SU-DHL-6 (cell line): ENCODE results near the gene TCP11.

Source experiments
- H2AFZ ChIP-seq: fragments of 200-600 bp; sonication (generic); 2 replicates; pipeline ENCODE4 v1.6.1; 2014; ENCODE audit warnings: low read depth, mild to moderate bottlenecking, moderate library complexity, mixed read lengths, antibody characterized with exemption, low read length; ENCODE audit not compliant: severe bottlenecking
- H3F3A ChIP-seq: fragments of 200-600 bp; shearing (Covaris generic); 2 replicates; pipeline ENCODE4 v1.6.0; 2016; ENCODE audit warnings: antibody characterized with exemption, mild to moderate bottlenecking; ENCODE audit not compliant: insufficient read depth
- H3K27ac ChIP-seq: fragments of 200-600 bp; sonication (generic); 2 replicates; pipeline ENCODE4 v1.5.1; 2016; ENCODE audit warnings: low read depth, mild to moderate bottlenecking, low read length, moderate library complexity, mixed read lengths
- H3K27me3 ChIP-seq: fragments of 200-600 bp; sonication (generic), shearing (Covaris generic); 2 replicates; pipeline ENCODE4 v1.6.0; 2014; ENCODE audit warnings: mild to moderate bottlenecking, low read length
- H3K36me3 ChIP-seq: fragments of 200-600 bp; sonication (generic); 2 replicates; pipeline ENCODE4 v1.6.1; 2014; ENCODE audit warnings: mild to moderate bottlenecking, low read length, mixed read lengths
- H3K4me2 ChIP-seq: fragments of 300-600, 200-600 bp; shearing (Covaris generic), sonication (generic); 2 replicates; pipeline ENCODE4 v1.6.0; 2014; ENCODE audit warnings: low read length, low read depth, mild to moderate bottlenecking; ENCODE audit not compliant: poor library complexity, severe bottlenecking
- H3K4me3 ChIP-seq: fragments of 200-600 bp; sonication (generic); 2 replicates; pipeline ENCODE4 v1.5.1; 2014; ENCODE audit warnings: antibody characterized with exemption, low read length, mild to moderate bottlenecking, mixed read lengths; ENCODE audit not compliant: insufficient read depth, poor library complexity, severe bottlenecking
- H3K79me2 ChIP-seq: fragments of 200-600 bp; sonication (generic); 2 replicates; pipeline ENCODE4 v1.6.1; 2014; ENCODE audit warnings: mild to moderate bottlenecking, low read length, moderate library complexity; ENCODE audit not compliant: insufficient read depth
- H3K9ac ChIP-seq: fragments of 200-600 bp; sonication (generic); 2 replicates; pipeline ENCODE4 v1.7.0; 2014; ENCODE audit warnings: mild to moderate bottlenecking, low read length
- H3K9me2 ChIP-seq: fragments of 200-600 bp; sonication (generic); replicated peaks from 2 replicates; pipeline ENCODE4 v1.6.1; 2014; ENCODE audit warnings: low read length; ENCODE audit not compliant: insufficient read depth
- H3K9me3 ChIP-seq: fragments of 200-600 bp; sonication (generic); 2 replicates; pipeline ENCODE4 v1.6.1; 2014; ENCODE audit warnings: low read length, mixed read lengths; ENCODE audit not compliant: insufficient read depth
- H4K20me1 ChIP-seq: fragments of 200-600 bp; sonication (generic); 2 replicates; pipeline ENCODE4 v1.6.1; 2014; ENCODE audit warnings: low read depth, mild to moderate bottlenecking, antibody characterized with exemption, low read length, moderate library complexity, mixed read lengths
- CTCF ChIP-seq: fragments of 200-600 bp; sonication (generic); IDR thresholded peaks from one replicate; pipeline ENCODE4 v1.5.1; 2017; ENCODE audit warnings: antibody characterized with exemption, mild to moderate bottlenecking, low read length, moderate library complexity; ENCODE audit not compliant: insufficient read depth, poor library complexity, severe bottlenecking
- EZH2phosphoT487 ChIP-seq: fragments of 200-600 bp; sonication (generic), shearing (Covaris generic); conservative IDR thresholded peaks from 2 replicates; pipeline ENCODE4 v1.6.1; 2018; ENCODE audit warnings: mild to moderate bottlenecking, antibody characterized with exemption, low read length, moderate library complexity, mixed read lengths

TCP11 gene

GRCh38 chr6:35166116-35166515 lies 25.0 kb upstream of the TCP11 start:
- Histone ChIP-seq H3K27me3 (no peaks in the 10 kb centered on the region), H3K9ac (no peak overlapping the region), H3K9me2 (no peaks in the 10 kb centered on the region), H3K4me3 (no peak overlapping the region), H3K9me3 (no peaks in the 10 kb centered on the region), H3K4me2 (no peak overlapping the region), H3F3A (no peaks in the 10 kb centered on the region), H3K27ac (no peak overlapping the region), H4K20me1 (no peaks in the 10 kb centered on the region), H3K79me2 (no peaks in the 10 kb centered on the region), H3K36me3 (no peaks in the 10 kb centered on the region), H2AFZ (no peak overlapping the region)
- TF ChIP-seq CTCF, result no peak
- TF ChIP-seq EZH2phosphoT487, result no peak

DNA sequence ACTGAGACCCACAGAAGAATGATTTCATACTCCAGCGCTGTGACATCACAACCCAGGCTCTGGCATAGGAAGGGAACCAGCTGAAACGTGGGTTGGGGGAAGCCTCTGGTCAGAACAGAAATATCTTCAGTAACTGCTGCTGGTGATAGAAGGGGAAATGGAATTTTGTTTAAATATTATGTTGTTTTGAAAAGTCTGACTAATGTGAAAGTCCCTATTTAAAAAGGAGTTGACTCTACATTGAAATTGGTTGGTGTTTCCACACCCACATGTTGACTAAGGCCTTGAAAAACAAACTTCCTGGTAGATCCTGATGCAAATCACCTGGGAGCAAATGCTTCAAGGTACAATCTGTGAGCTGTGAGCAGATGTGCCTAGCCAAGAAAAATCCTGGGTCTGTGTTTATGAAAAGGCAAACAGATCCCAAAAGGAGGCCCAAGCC lies 24.5 kb upstream of the TCP11 start:
- H4K20me1 ChIP-seq, result no peaks in the 10 kb centered on the region
- H3K9me2 ChIP-seq, result no peaks in the 10 kb centered on the region
- no peaks in the 10 kb centered on the region for H3K79me2 ChIP-seq
- H3K27me3 ChIP-seq, result no peaks in the 10 kb centered on the region
- no peaks in the 10 kb centered on the region for H3K9me3 ChIP-seq
- H3F3A ChIP-seq, result no peaks in the 10 kb centered on the region
- no peak overlapping the region for H3K4me3 ChIP-seq
- TF ChIP-seq CTCF (no peak), EZH2phosphoT487 (no peak)
- H3K9ac ChIP-seq, result no peak overlapping the region
- H3K4me2 ChIP-seq, result no peak overlapping the region
- no peaks in the 10 kb centered on the region for H3K36me3 ChIP-seq
- H3K27ac ChIP-seq, result no peak overlapping the region
- H2AFZ ChIP-seq, result no peak overlapping the region

GRCh38 chr6:35164868-35165267 lies 23.7 kb upstream of the TCP11 start:
- Histone ChIP-seq H3K27ac (no peak overlapping the region), H3K9me3 (no peaks in the 10 kb centered on the region), H3K79me2 (no peaks in the 10 kb centered on the region), H3K36me3 (no peaks in the 10 kb centered on the region), H3F3A (no peaks in the 10 kb centered on the region), H3K4me2 (no peak overlapping the region), H3K4me3 (no peak overlapping the region), H3K27me3 (no peaks in the 10 kb centered on the region), H4K20me1 (no peaks in the 10 kb centered on the region), H2AFZ (no peak overlapping the region), H3K9me2 (no peaks in the 10 kb centered on the region), H3K9ac (no peak overlapping the region)
- TF ChIP-seq CTCF (no peak), EZH2phosphoT487 (no peak)

GRCh38 chr6:35164277-35164676 lies 23.1 kb upstream of the TCP11 start:
- no peak overlapping the region for H3K27ac ChIP-seq
- H3K4me2 ChIP-seq, result no peak overlapping the region
- H3F3A ChIP-seq, result no peaks in the 10 kb centered on the region
- H2AFZ ChIP-seq, result no peak overlapping the region
- H3K79me2 ChIP-seq, result no peaks in the 10 kb centered on the region
- no peaks in the 10 kb centered on the region for H4K20me1 ChIP-seq
- H3K4me3 ChIP-seq, result no peak overlapping the region
- no peaks in the 10 kb centered on the region for H3K36me3 ChIP-seq
- H3K9me2 ChIP-seq, result no peaks in the 10 kb centered on the region
- no peak for TF ChIP-seq EZH2phosphoT487
- no peaks in the 10 kb centered on the region for H3K9me3 ChIP-seq
- H3K9ac ChIP-seq, result no peak overlapping the region
- no peaks in the 10 kb centered on the region for H3K27me3 ChIP-seq
